Measurements from ENCODE around the gene NLRC5. TPM values are rescaled to one million over a fixed set of nuclear protein-coding genes. Genes with fewer than 3 reads are reported as not detected.
"Not testable (repeated sequence)": the region's sequence is repeated elsewhere in the genome, so short reads cannot be mapped to it uniquely, and the experiment has no call there.

NLRC5 gene
- total RNA-seq, 1 donor from 2014 or later: 14.2 TPM

GRCh38 chr16:57072616-57073275 lies 83.4 kb downstream of the NLRC5 start:
- DNase-seq: peak; percentile 41

- DNase-seq: no peak
Observed at GRCh38 chr16:57077714-57078113, 88.4 kb downstream of the NLRC5 start.

GRCh38 chr16:57081744-57082143 lies 92.4 kb downstream of the NLRC5 start:
- DNase-seq: no peak

- no peak for DNase-seq
Observed at GRCh38 chr16:57082664-57083063, 93.3 kb downstream of the NLRC5 start.

- no peak for DNase-seq
Observed at GRCh38 chr16:57083485-57084126, 94.2 kb downstream of the NLRC5 start.

GRCh38 chr16:57084257-57084770 lies 95.0 kb downstream of the NLRC5 start:
- DNase-seq: peak; percentile 86

GRCh38 chr16:57084996-57085395 lies 95.6 kb downstream of the NLRC5 start:
- DNase-seq: no peak

GRCh38 chr16:57087003-57087402 lies 97.6 kb downstream of the NLRC5 start:
- no peak for DNase-seq

- peak; percentile 29 for DNase-seq
Observed at GRCh38 chr16:57089406-57089805, 100.0 kb downstream of the NLRC5 start.

- peak; percentile 37 for DNase-seq
Observed at GRCh38 chr16:57091200-57091974, 102.0 kb downstream of the NLRC5 start.

- DNase-seq: peak; percentile 78
Observed at GRCh38 chr16:57091975-57092785, 102.8 kb downstream of the NLRC5 start, which contains the start of gene CPNE2. Gene CPNE2 (plus strand): TSS chr16:57092583. CDS start chr16:57110743, 18,160 bp downstream.

GRCh38 chr16:57092786-57093411 lies 103.5 kb downstream of the NLRC5 start:
- DNase-seq: peak; percentile 49

- DNase-seq: peak; percentile 16
Observed at GRCh38 chr16:57093666-57094564, 104.6 kb downstream of the NLRC5 start.

GRCh38 chr16:57094911-57095310 lies 105.6 kb downstream of the NLRC5 start:
- DNase-seq: no peak

GRCh38 chr16:57096192-57096591 lies 106.8 kb downstream of the NLRC5 start:
- no peak for DNase-seq

- no peak for DNase-seq
Observed at GRCh38 chr16:57096793-57097192, 107.4 kb downstream of the NLRC5 start.

- DNase-seq: no peak
Observed at GRCh38 chr16:57098188-57098841, 109.0 kb downstream of the NLRC5 start.

- not testable (repeated sequence) for DNase-seq
Observed at GRCh38 chr16:57099965-57100364, 110.6 kb downstream of the NLRC5 start.

GRCh38 chr16:57100445-57100844 lies 111.1 kb downstream of the NLRC5 start:
- no peak for DNase-seq
